Stimulated activated CD8-positive, alpha-beta memory T cell treated with anti-CD3 and anti-CD28 coated beads, Interleukin-15, amount 100 ng/mL, for 4 hours (primary cell): ENCODE results near the gene GUCY1A1.
"Not testable (repeated sequence)": the region's sequence is repeated elsewhere in the genome, so short reads cannot be mapped to it uniquely, and the experiment has no call there.

Experiments used
- DNase-seq, 2 donors: peaks; one replicate each; pipeline ENCODE4 v3.0.0-alpha.2; 2020; ENCODE audit warnings: low read depth in 2 of 2

The GUCY1A1 gene

GRCh38 chr4:155666344-155667221 is at the start of gene GUCY1A1:
Gene GUCY1A1, plus strand, starts transcription at chr4:155666848. Its CDS starts 30,020 bp downstream, at chr4:155696868.
- no peak for DNase-seq

- no peak for DNase-seq
Measured at GRCh38 chr4:155617296-155617695, 49.4 kb upstream of the GUCY1A1 start.

GRCh38 chr4:155618183-155618838 is 48.3 kb upstream of the GUCY1A1 start:
- DNase-seq, result no peak

- no peak for DNase-seq
Measured at GRCh38 chr4:155620637-155621036, 46.0 kb upstream of the GUCY1A1 start.

DNA sequence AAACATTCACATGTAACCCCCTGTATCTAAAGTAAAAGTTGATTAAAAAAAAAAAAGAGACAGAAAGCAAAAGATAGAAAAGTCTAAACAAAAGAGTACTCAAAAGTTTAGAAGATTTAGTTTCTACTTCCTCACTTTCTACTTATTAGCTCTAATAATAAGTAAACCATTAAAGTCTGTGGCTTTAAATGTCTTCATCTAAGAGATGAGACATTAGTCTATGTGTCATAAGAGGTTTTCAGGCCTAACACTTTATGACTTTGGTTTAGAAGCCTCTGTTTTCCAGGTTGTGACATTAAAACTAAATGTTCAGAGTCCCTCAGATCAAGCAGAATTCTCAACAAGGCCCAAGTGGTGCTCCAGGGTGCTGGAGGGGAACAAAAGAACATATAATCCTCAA is 42.2 kb upstream of the GUCY1A1 start:
- DNase-seq, result no peak

GRCh38 chr4:155626561-155626960 is 40.1 kb upstream of the GUCY1A1 start:
- DNase-seq, result no peak

DNA sequence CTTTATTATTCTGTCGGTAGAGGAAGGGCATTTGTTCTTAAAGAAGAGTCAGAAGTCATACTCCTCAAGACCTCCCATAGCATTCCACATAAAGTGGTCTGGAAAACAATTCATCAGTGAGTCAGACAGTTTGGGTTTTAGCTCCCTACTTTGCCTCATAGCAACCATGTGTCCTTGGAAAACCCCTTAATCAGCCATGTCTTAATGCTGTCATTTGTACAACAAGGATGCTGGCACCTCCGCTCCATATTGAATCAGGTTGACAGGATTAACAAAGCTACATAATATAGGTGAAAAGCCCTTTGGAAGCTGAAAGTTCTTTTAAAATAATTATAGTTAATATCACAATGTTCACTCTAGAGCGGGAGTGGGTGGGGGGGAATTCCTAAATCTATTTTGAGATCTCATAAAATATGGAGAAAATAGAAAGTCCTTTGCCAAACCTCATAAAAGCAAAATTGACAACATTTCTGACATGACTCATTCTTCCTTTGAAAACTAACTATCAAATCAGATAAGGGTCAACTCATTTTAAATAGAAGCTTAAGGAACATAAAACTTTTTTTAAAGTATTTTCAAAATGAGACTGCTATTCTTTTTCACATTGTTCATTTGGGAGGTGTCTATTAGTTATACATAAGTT is 37.3 kb upstream of the GUCY1A1 start:
- no peak for DNase-seq

DNA sequence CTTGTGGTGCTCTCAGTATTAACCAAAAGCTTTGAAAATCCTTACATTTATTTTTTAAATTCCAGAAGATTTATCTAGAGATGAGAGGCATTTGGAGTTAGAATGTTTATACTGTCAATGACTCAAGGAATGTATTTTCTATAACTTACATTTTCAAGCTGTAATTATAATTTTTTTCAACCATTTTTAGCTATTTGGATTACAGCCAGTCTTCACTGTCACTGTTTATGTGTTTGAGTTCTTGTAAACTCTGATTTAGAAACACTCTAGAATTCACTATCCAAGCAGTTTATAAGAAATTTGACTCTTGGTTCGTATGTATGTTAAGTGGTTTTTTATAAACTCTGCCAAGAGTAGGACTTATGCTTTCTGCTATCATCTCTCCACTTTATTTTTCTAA is 36.7 kb upstream of the GUCY1A1 start:
- DNase-seq, result no peak

DNA sequence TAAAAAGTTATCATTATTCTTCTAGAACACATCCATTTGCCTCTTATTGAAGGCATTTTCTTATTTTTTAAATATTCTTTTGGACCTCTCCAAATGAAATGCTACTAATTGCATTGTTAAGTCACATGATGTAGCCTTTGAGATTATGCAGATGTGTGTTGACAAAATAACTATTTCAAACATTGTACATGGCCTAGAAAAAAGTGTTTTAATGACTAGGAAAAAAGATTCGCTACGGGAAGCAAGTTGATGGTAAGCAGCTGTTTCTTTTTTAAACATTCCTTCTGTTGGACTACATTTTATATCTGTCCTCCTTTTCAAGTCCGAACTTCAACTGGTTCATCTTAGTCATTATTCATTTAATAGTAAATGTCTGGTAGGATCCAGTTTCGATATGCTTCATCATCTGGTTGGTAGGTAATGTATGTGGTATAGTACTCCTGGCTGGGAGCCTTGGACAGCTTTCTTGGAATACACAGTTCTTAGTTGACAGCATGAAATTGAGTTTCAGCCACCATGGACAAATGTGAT is 34.3 kb upstream of the GUCY1A1 start:
- no peak for DNase-seq

GRCh38 chr4:155638195-155638965 is 28.3 kb upstream of the GUCY1A1 start:
- DNase-seq, result no peak

GRCh38 chr4:155639704-155640523 is 26.7 kb upstream of the GUCY1A1 start:
- no peak for DNase-seq

GRCh38 chr4:155640751-155641150 is 25.9 kb upstream of the GUCY1A1 start:
- DNase-seq, result no peak

DNA sequence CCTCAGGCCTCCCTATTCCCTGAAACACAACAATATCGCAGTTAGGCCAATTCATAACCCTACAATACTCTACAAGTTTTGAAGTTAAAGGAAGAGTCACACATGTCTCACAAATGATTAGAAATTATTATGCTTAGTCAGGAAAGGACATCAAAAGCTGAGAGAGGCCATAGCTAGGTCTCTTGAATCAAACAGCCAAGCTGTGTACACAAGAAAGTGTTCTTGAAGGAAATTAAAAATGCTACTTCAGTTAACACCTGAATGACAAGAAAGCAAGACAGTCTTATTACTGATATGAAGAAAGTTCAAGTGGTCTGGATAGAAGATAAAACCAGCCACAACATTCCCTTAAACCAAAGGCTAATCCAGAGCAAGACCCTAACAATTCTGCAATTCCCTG is 23.6 kb upstream of the GUCY1A1 start:
- DNase-seq, result no peak

- DNase-seq, result no peak
Measured at GRCh38 chr4:155646001-155646400, 20.6 kb upstream of the GUCY1A1 start.

- DNase-seq, result not testable (repeated sequence)
Measured at GRCh38 chr4:155650785-155651184, 15.9 kb upstream of the GUCY1A1 start.

- no peak for DNase-seq
Measured at GRCh38 chr4:155653052-155653451, 13.6 kb upstream of the GUCY1A1 start.

GRCh38 chr4:155656025-155656424 is 10.6 kb upstream of the GUCY1A1 start:
- no peak for DNase-seq

DNA sequence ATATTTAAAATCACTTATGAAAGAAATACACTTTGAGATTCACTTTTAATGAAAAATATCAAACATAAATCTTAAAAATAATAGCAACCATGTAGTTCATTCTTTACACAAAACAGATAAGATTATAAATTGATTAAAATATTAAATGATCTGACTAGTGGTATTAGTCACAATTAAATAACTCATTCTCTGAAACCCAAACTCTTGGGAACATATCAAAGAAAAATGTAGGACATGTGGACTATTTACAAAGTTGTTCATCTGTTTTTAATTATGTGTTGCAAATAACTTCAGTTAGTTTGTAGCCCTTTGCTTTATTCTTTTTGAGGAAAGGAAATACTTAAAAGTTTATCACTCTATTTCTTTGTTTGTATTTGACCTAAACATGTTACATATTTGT is 9.5 kb upstream of the GUCY1A1 start:
- no peak for DNase-seq

GRCh38 chr4:155657985-155658680 is 8.5 kb upstream of the GUCY1A1 start:
- no peak for DNase-seq

- DNase-seq, result no peak
Measured at GRCh38 chr4:155658681-155659064, 8.0 kb upstream of the GUCY1A1 start.
